ENCODE results near the gene ABO. TPM values are rescaled to one million over a fixed set of nuclear protein-coding genes. Genes with fewer than 3 reads are reported as not detected.

Gene ABO
- total RNA-seq: 10 to 100 TPM in 5 of 6 donors, 1 to 10 TPM in 1; 7.6 to 84.9 (median 35.4) TPM

DNA sequence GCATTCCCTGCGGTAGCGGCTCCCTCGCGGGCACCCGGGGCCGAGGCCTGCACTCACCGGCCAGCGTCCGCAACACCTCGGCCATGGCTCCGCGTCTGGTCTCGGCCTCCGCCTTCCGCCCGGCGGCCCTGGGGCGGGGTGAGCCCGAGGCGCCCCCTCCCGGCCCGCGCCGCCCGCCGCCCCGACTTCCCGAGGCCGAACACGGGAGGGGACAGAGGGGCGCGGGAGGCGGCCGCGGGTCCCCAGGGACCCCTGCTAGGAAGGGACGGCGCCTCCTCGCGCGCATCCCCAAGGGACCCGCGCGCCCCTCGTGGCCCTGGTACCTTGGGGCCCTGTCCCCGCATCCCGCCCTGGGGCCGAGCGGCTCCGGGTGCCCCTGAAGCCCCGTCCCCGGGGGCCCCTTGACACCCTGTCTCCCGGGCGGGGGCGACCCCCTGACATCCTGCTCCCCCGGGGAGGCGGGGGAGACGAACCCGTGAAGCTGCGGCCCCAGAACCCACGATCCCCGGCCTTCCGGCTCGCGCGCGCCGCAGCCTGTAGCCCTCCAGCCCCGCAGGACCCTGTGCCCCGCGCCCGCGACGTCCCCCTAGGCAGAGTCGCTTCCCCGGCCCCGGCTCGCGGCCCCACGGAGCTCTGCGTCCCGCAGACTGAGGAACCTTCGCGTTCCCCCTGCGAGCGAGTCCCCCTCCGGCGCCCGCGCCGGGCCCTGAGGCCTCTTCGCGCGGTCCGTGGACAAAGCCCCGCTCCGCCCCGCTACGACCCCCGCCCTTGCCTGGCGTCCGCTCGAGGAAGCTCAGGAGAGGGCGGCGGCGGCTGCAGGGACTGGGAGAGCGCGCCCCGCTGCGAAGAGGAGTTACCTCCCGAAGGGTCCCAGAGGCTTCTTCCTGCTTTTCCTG, at the start of gene ABO:
TSS of gene ABO (minus strand) at position 97 of the 896 bp plus-strand sequence.
- WGBS, 2 donors: 7% methylated on average over 26 of the region's 110 CpGs; no CpG with 5 or more reads in 1 of the 2 donors
- DNase-seq: peak; percentile 51 to 90
- no peaks in the 10 kb centered on the region for H3K9me3 ChIP-seq
- peaks cover 0 to 17% (median 7%) of the 10 kb centered on the region in 4 donors for H3K4me1 ChIP-seq
- peak; percentile 63 to 64 for ATAC-seq (ENCODE audit: low FRiP score in 2 of 2)
- H3K4me3 ChIP-seq: peak within 1 kb of the TSS; percentile 40 to 63 (median 54)
- peak within 1 kb of the TSS; percentile 74 to 85 (median 81) for H3K27ac ChIP-seq
- no peaks in the 10 kb centered on the region for H3K36me3 ChIP-seq
- TF ChIP-seq POLR2AphosphoS5 (IDR thresholded peaks at IDR 0.05) (no peak), POLR2A (IDR thresholded peaks at IDR 0.05) (peak in 1 of 4 donors; percentile 13), EP300 (IDR thresholded peaks at IDR 0.05) (no peak)
- TF ChIP-seq, protein P1, sequence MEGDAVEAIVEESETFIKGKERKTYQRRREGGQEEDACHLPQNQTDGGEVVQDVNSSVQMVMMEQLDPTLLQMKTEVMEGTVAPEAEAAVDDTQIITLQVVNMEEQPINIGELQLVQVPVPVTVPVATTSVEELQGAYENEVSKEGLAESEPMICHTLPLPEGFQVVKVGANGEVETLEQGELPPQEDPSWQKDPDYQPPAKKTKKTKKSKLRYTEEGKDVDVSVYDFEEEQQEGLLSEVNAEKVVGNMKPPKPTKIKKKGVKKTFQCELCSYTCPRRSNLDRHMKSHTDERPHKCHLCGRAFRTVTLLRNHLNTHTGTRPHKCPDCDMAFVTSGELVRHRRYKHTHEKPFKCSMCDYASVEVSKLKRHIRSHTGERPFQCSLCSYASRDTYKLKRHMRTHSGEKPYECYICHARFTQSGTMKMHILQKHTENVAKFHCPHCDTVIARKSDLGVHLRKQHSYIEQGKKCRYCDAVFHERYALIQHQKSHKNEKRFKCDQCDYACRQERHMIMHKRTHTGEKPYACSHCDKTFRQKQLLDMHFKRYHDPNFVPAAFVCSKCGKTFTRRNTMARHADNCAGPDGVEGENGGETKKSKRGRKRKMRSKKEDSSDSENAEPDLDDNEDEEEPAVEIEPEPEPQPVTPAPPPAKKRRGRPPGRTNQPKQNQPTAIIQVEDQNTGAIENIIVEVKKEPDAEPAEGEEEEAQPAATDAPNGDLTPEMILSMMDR (IDR thresholded peaks at IDR 0.05): peak; percentile 29 to 74 (median 50)
- peaks cover 0 to 18% (median 4%) of the 10 kb centered on the region in 4 donors for H3K27me3 ChIP-seq

DNA sequence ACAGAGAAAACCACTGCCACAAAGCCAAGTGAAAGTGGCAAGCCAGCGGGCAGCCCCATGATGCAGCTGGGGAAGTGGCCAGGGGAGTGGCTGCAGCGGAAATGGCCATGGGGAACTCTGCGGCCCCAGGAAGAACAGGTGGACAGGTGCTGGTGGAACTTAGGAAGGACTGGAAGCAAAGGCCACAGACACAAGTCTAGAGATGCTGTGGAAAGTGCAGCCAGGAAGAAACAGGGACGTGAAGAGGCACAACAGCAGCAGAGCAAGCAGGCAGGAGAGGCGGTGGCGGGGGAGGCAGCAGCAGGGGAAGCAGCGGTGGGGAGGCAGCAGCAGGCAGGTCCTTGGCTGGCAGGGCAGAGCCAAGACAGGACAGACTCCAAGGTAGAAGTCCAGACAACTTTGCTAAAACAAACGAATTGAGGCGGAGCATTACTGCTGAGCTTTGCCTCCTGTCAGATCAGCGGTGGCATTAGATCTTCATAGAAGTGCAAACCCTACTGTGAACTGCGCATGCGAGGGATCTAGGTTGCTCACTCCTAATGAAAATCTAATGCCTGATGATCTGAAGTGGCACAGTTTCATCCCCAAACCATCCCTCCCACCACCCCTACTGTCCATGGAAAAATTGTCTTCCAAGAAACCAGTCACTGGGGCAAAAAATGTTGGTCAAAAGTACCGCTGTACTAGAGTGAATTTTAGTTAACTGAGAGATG, 49.1 kb upstream of the ABO start:
- 85 to 90% methylated on average over 13 of the region's 13 CpGs for WGBS, 2 donors
- Histone ChIP-seq H3K27ac (no peak overlapping the region), H3K36me3 (no peaks in the 10 kb centered on the region), H3K27me3 (no peaks in the 10 kb centered on the region), H3K4me1 (no peaks in the 10 kb centered on the region), H3K4me3 (no peak overlapping the region), H3K9me3 (no peaks in the 10 kb centered on the region)
- TF ChIP-seq, protein P1 (IDR thresholded peaks at IDR 0.05): no peak
- no peak for TF ChIP-seq POLR2A (IDR thresholded peaks at IDR 0.05)
- no peak for TF ChIP-seq EP300 (IDR thresholded peaks at IDR 0.05)
- TF ChIP-seq POLR2AphosphoS5 (IDR thresholded peaks at IDR 0.05): no peak
- DNase-seq (peak in 1 of 2 donors; percentile 12), ATAC-seq (ENCODE audit: low FRiP score in 2 of 2) (no peak)

DNA sequence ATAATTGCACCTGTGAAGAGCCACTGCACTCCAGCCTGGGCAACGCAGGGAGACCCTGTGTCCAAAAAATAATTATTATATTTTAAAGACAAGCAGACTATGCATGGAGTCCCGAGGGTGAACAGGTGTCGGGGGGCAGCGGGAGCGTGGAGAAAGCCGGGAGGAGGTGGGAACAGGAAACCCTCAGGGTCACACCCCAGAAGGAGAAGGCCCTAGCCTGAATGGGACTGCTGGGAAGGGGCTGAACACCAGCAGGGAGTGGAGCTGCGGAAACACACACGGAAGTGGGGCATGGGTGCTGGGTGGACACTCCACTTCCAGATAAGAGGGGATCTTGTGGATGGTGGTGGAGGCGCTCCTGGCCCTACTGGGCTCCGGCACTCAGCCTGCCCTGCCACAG, 48.2 kb upstream of the ABO start:
- H3K27ac ChIP-seq: no peak overlapping the region
- no peaks in the 10 kb centered on the region for H3K36me3 ChIP-seq
- 77 to 84% methylated on average over 10 of the region's 10 CpGs for WGBS, 2 donors
- H3K9me3 ChIP-seq: no peaks in the 10 kb centered on the region
- ATAC-seq (ENCODE audit: low FRiP score in 2 of 2) (no peak), DNase-seq (peak in 1 of 2 donors; percentile 10)
- no peaks in the 10 kb centered on the region for H3K27me3 ChIP-seq
- H3K4me1 ChIP-seq: no peaks in the 10 kb centered on the region
- H3K4me3 ChIP-seq: no peak overlapping the region
- no peak for TF ChIP-seq POLR2A (IDR thresholded peaks at IDR 0.05)
- no peak for TF ChIP-seq EP300 (IDR thresholded peaks at IDR 0.05)
- TF ChIP-seq POLR2AphosphoS5 (IDR thresholded peaks at IDR 0.05): no peak
- TF ChIP-seq, protein P1 (IDR thresholded peaks at IDR 0.05): no peak

DNA sequence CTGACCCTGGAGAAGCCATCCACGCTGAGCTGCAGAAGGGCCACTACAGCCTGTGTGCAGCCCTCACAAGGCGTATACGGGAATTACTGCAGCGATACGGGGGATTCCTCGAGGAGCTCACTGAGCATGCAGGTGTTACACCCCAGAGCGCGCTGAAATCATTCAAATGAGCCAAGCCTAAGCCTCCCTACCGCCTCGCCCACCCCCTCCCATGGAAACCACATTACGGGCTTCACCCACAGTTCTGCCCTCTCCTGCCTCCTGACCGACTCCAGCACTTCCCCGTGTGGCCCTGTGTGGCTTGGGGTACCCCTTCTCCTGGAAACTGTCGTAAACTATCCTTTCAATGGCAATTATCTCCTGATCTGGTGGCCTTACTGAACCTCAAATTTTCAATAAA, 47.7 kb upstream of the ABO start:
- TF ChIP-seq POLR2A (IDR thresholded peaks at IDR 0.05) (no peak), POLR2AphosphoS5 (IDR thresholded peaks at IDR 0.05) (no peak), EP300 (IDR thresholded peaks at IDR 0.05) (no peak)
- TF ChIP-seq, protein P1 (IDR thresholded peaks at IDR 0.05): no peak
- H3K4me1 ChIP-seq: no peaks in the 10 kb centered on the region
- H3K9me3 ChIP-seq: no peaks in the 10 kb centered on the region
- H3K36me3 ChIP-seq: no peaks in the 10 kb centered on the region
- 68 to 72% methylated on average over 14 of the region's 14 CpGs for WGBS, 2 donors
- ATAC-seq (ENCODE audit: low FRiP score in 2 of 2): no peak
- H3K27me3 ChIP-seq: no peaks in the 10 kb centered on the region
- no peak for DNase-seq
- no peak overlapping the region for H3K27ac ChIP-seq
- H3K4me3 ChIP-seq: no peak overlapping the region
